Hepatocyte (in vitro differentiated cells): Measurements from ENCODE around the gene POLD3. TPM values are rescaled to one million over a fixed set of nuclear protein-coding genes. Genes with fewer than 3 reads are reported as not detected.

Source experiments
- DNase-seq: peaks from one replicate; pipeline ENCODE4 v3.0.0-alpha.2; 2016; ENCODE audit warnings: low spot score
- H2AFZ ChIP-seq: fragments of 200-600 bp; sonication (generic); 2 replicates; pipeline ENCODE4 v1.6.0; 2016; ENCODE audit warnings: antibody characterized with exemption, mild to moderate bottlenecking
- H3K27ac ChIP-seq: fragments of 200-600 bp; sonication (generic); 2 replicates; pipeline ENCODE4 v1.5.1; 2016; ENCODE audit warnings: mild to moderate bottlenecking
- H3K27me3 ChIP-seq: fragments of 200-600 bp; sonication (generic); 2 replicates; pipeline ENCODE4 v1.6.1; 2016
- H3K36me3 ChIP-seq: fragments of 200-600 bp; sonication (generic); replicated peaks from 2 replicates; pipeline ENCODE4 v1.5.1; 2016; ENCODE audit warnings: low read depth; ENCODE audit not compliant: insufficient read depth
- H3K4me1 ChIP-seq: fragments of 200-600 bp; sonication (generic); 2 replicates; pipeline ENCODE4 v1.5.1; 2016; ENCODE audit warnings: mild to moderate bottlenecking, moderate library complexity; ENCODE audit not compliant: insufficient read depth
- H3K4me2 ChIP-seq: fragments of 200-600 bp; sonication (generic); 2 replicates; pipeline ENCODE4 v1.6.0; 2016
- H3K4me3 ChIP-seq: fragments of 200-600 bp; sonication (generic); 2 replicates; pipeline ENCODE4 v1.5.1; 2016; ENCODE audit warnings: mild to moderate bottlenecking
- H3K79me2 ChIP-seq: fragments of 200-600 bp; sonication (generic); 2 replicates; pipeline ENCODE4 v1.6.0; 2017; ENCODE audit warnings: mild to moderate bottlenecking
- H3K9me2 ChIP-seq: fragments of 200-600 bp; sonication (generic); replicated peaks from 2 replicates; pipeline ENCODE4 v1.6.0; 2017; ENCODE audit warnings: mild to moderate bottlenecking; ENCODE audit not compliant: insufficient read depth
- H3K9me3 ChIP-seq: fragments of 200-600 bp; sonication (generic); 2 replicates; pipeline ENCODE4 v1.5.1; 2016; ENCODE audit warnings: low read depth, mild to moderate bottlenecking
- H4K20me1 ChIP-seq: fragments of 200-600 bp; sonication (generic); 2 replicates; pipeline ENCODE4 v1.6.0; 2016; ENCODE audit warnings: mild to moderate bottlenecking; ENCODE audit not compliant: insufficient read depth, poor library complexity, severe bottlenecking
- EZH2 ChIP-seq: fragments of 200-600 bp; sonication (generic); IDR thresholded peaks from 2 replicates; pipeline ENCODE4 v1.6.1; 2016; ENCODE audit warnings: antibody characterized with exemption, mild to moderate bottlenecking, borderline replicate concordance
- EZH2phosphoT487 ChIP-seq: fragments of 200-600 bp; sonication (generic); IDR thresholded peaks from one replicate; pipeline ENCODE4 v1.6.1; 2018; ENCODE audit warnings: antibody characterized with exemption, mild to moderate bottlenecking, low read depth, moderate library complexity; ENCODE audit not compliant: unreplicated experiment, severe bottlenecking
- WGBS: methylation state at CpG from one replicate; pipeline ENCODE4 v1.1.6; 2016; ENCODE audit warnings: low lambda C conversion rate; ENCODE audit errors: missing lambda C conversion rate; 5-methylcytosine and 5-hydroxymethylcytosine counted together
- polyA plus RNA-seq: library from polyadenylated mRNA; unstranded; fragments of >200 nt; fragmentation: Nextera tagmentation; extraction: Ambion mirVana; gene quantifications from 2 replicates; pipeline ENCODE4 v1.2.1, GENCODE V29; 2016
- total RNA-seq: library from RNA; depleted of rRNA; stranded (reverse); fragments of >200 nt; gene quantifications from 2 replicates; pipeline ENCODE4 v1.2.3, GENCODE V29; 2014
- TF ChIP-seq, protein P1 (sequence below): fragments of 200-600 bp; sonication (generic); IDR thresholded peaks from 2 replicates; pipeline ENCODE4 v1.5.1; 2016; ENCODE audit warnings: antibody characterized with exemption, mild to moderate bottlenecking; ENCODE audit not compliant: poor library complexity

The POLD3 gene
- total and polyA plus RNA-seq, 2 experiments from 2014 or later = 11.0 to 13.8 TPM

DNA sequence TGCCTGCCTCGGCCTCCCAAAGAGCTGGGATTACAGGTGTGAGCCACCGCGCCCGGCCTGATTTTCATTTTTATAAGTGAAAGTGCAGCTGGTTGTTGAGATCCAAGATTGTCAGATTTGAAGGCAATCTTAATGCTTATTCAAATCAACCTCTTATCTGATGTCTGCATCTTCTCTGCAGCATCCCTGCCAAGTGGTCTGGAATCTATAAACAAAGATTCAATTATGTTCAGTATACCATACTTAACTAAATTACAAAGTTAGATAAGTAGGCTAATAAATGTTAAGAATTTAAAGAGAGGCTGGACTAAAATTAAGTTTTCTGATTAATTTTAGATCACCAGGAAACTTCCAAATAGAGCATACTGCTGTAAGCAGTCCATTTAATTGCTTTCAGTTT lies 53.8 kb downstream of the POLD3 start:
- Histone ChIP-seq H3K27me3 (no peaks in the 10 kb centered on the region), H3K79me2 (no peaks in the 10 kb centered on the region), H3K4me1 (peaks cover 5% of the 10 kb centered on the region), H2AFZ (no peak overlapping the region), H3K9me3 (no peaks in the 10 kb centered on the region), H3K4me3 (no peak overlapping the region), H3K36me3 (no peaks in the 10 kb centered on the region), H3K27ac (no peak overlapping the region), H4K20me1 (no peaks in the 10 kb centered on the region), H3K9me2 (no peaks in the 10 kb centered on the region), H3K4me2 (no peak overlapping the region)
- no peak for DNase-seq
- 83% methylated on average over 4 of the region's 4 CpGs for WGBS
- TF ChIP-seq, protein P1, sequence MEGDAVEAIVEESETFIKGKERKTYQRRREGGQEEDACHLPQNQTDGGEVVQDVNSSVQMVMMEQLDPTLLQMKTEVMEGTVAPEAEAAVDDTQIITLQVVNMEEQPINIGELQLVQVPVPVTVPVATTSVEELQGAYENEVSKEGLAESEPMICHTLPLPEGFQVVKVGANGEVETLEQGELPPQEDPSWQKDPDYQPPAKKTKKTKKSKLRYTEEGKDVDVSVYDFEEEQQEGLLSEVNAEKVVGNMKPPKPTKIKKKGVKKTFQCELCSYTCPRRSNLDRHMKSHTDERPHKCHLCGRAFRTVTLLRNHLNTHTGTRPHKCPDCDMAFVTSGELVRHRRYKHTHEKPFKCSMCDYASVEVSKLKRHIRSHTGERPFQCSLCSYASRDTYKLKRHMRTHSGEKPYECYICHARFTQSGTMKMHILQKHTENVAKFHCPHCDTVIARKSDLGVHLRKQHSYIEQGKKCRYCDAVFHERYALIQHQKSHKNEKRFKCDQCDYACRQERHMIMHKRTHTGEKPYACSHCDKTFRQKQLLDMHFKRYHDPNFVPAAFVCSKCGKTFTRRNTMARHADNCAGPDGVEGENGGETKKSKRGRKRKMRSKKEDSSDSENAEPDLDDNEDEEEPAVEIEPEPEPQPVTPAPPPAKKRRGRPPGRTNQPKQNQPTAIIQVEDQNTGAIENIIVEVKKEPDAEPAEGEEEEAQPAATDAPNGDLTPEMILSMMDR = no peak
- TF ChIP-seq EZH2 = no peak
- TF ChIP-seq EZH2phosphoT487 = no peak

DNA sequence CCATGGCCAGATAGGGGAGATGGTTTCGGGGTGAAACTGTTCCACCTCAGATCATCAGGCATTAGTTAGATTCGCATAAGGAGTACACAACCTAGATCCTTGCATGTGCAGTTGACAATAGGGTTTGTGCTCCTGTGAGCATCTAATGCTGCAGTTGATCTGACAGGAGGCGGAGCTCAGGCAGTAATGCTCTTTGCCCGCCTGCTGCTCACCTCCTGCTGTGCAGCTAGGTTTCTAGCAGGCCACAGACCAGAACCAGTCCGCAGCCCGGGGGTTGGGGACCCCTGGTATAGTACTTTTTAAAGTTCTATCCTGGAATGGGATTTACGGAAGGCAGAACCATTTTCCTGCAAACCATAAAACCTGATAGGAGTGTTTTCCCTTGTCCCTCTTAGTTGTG lies 54.6 kb downstream of the POLD3 start:
- Histone ChIP-seq H3K27me3 (no peaks in the 10 kb centered on the region), H4K20me1 (no peaks in the 10 kb centered on the region), H3K4me1 (peaks cover 5% of the 10 kb centered on the region), H3K27ac (no peak overlapping the region), H2AFZ (no peak overlapping the region), H3K4me3 (no peak overlapping the region), H3K79me2 (no peaks in the 10 kb centered on the region), H3K36me3 (no peaks in the 10 kb centered on the region), H3K9me3 (no peaks in the 10 kb centered on the region), H3K4me2 (no peak overlapping the region), H3K9me2 (no peaks in the 10 kb centered on the region)
- no peak for DNase-seq
- 86% methylated on average over 7 of the region's 7 CpGs for WGBS
- TF ChIP-seq EZH2 (no peak), EZH2phosphoT487 (no peak)
- TF ChIP-seq, protein P1 = no peak

DNA sequence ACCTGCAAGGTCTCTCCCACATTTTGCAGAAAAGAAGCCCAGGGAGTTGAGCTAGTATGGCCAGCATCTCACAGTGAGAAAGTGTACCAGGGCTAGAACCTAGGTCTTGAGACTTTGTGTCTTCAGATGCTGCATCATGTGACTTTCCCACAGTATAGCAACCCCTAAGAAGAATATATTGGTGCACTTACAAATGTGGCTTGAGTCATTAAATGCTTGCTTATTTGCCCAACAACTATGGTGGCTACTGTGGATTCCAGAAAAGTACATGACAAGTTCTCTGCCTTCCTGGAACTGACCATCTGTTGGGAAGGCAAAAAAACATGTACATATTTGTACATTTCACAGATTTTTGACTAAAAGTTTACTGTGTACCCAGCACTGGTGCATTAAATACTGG lies 55.0 kb downstream of the POLD3 start:
- H3K4me3 ChIP-seq = no peak overlapping the region
- peaks cover 5% of the 10 kb centered on the region for H3K4me1 ChIP-seq
- no peaks in the 10 kb centered on the region for H3K9me2 ChIP-seq
- H3K9me3 ChIP-seq = no peaks in the 10 kb centered on the region
- no peak for TF ChIP-seq EZH2phosphoT487
- TF ChIP-seq, protein P1 = no peak
- TF ChIP-seq EZH2 = no peak
- no peak overlapping the region for H3K27ac ChIP-seq
- no peaks in the 10 kb centered on the region for H3K79me2 ChIP-seq
- H3K27me3 ChIP-seq = no peaks in the 10 kb centered on the region
- no peaks in the 10 kb centered on the region for H3K36me3 ChIP-seq
- DNase-seq = no peak
- H4K20me1 ChIP-seq = no peaks in the 10 kb centered on the region
- no peak overlapping the region for H3K4me2 ChIP-seq
- no peak overlapping the region for H2AFZ ChIP-seq

DNA sequence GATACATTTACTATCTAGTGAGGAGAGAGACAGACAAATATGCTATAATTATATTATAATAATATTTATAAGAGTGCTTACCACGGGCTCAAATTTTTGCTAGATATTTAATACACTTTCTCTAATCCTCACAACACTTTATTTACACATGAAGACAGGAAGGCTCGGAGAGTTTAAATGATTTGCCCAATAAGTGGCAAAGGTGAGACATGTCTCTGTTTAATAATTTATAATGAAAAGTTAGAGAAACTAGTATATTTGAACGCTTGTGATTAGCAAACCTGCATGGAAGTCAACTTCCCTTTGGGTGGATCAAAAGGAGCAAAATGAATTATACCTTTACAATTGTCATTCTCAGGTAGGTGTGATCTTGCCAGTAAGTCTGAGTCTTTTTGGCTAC lies 55.4 kb downstream of the POLD3 start:
- Histone ChIP-seq H3K4me2 (no peak overlapping the region), H4K20me1 (no peaks in the 10 kb centered on the region), H2AFZ (no peak overlapping the region), H3K27me3 (no peaks in the 10 kb centered on the region), H3K9me2 (no peaks in the 10 kb centered on the region), H3K27ac (no peak overlapping the region), H3K36me3 (no peaks in the 10 kb centered on the region), H3K79me2 (no peaks in the 10 kb centered on the region), H3K4me3 (no peak overlapping the region), H3K9me3 (no peaks in the 10 kb centered on the region), H3K4me1 (peaks cover 5% of the 10 kb centered on the region)
- 93% methylated on average over 3 of the region's 3 CpGs for WGBS
- DNase-seq = no peak
- TF ChIP-seq EZH2 = no peak
- TF ChIP-seq, protein P1 = no peak
